Neuronal stem cell (in vitro differentiated cells): ENCODE data around the gene TUNAR.

ENCODE experiments used
- DNase-seq: peaks from one replicate; pipeline ENCODE4 v3.0.0-alpha.2; 2013; ENCODE audit warnings: low spot score
- H2AFZ ChIP-seq: one replicate; pipeline ENCODE4 v1.6.1; 2013; ENCODE audit warnings: mild to moderate bottlenecking, low read length, inconsistent platforms
- H2AK5ac ChIP-seq: 2 replicates; pipeline ENCODE4 v1.6.1; 2013; ENCODE audit warnings: low read depth, mild to moderate bottlenecking, inconsistent platforms, low read length, moderate library complexity, mixed read lengths
- H2BK120ac ChIP-seq: 2 replicates; pipeline ENCODE4 v1.6.1; 2013; ENCODE audit warnings: low read depth, mild to moderate bottlenecking, inconsistent platforms, low read length, moderate library complexity, mixed read lengths
- H2BK12ac ChIP-seq: one replicate; pipeline ENCODE4 v1.6.1; 2013; ENCODE audit warnings: low read length, inconsistent platforms
- H2BK15ac ChIP-seq: 2 replicates; pipeline ENCODE4 v1.6.1; 2013; ENCODE audit warnings: mild to moderate bottlenecking, low read length, inconsistent platforms, mixed read lengths
- H2BK5ac ChIP-seq: one replicate; pipeline ENCODE4 v1.6.1; 2013; ENCODE audit warnings: inconsistent platforms, mild to moderate bottlenecking, low read length, moderate library complexity
- H3K14ac ChIP-seq: one replicate; pipeline ENCODE4 v1.6.1; 2013; ENCODE audit warnings: low read length, inconsistent platforms
- H3K18ac ChIP-seq: 2 replicates; pipeline ENCODE4 v1.6.1; 2013; ENCODE audit warnings: low read length, inconsistent platforms
- H3K23ac ChIP-seq: 2 replicates; pipeline ENCODE4 v1.6.1; 2013; ENCODE audit warnings: low read depth, mild to moderate bottlenecking, mixed read lengths, low read length, inconsistent platforms; ENCODE audit not compliant: poor library complexity
- H3K27ac ChIP-seq: replicated peaks from 3 replicates; pipeline ENCODE4 v1.5.1; 2013; ENCODE audit warnings: low read length, inconsistent platforms
- H3K27me3 ChIP-seq, 3 experiments: 2 replicates each; pipeline ENCODE4 v1.6.1; 2013; ENCODE audit warnings: low read length in 3 of 3, mild to moderate bottlenecking in 2 of 3, inconsistent platforms in 1 of 3, low read depth in 1 of 3, mixed read lengths in 1 of 3, moderate library complexity in 1 of 3; ENCODE audit not compliant: control insufficient read depth in 3 of 3, insufficient read depth in 3 of 3
- H3K36me3 ChIP-seq, 2 donors: replicated peaks in 1 of 2; 2 replicates each; pipeline ENCODE4 v1.6.1; 2013; ENCODE audit warnings: low read length in 2 of 2; ENCODE audit not compliant: control insufficient read depth in 2 of 2, insufficient read depth in 2 of 2
- H3K4ac ChIP-seq: 2 replicates; pipeline ENCODE4 v1.6.1; 2013; ENCODE audit warnings: inconsistent platforms, mild to moderate bottlenecking, low read length, moderate library complexity
- H3K4me1 ChIP-seq, 2 donors: 1 replicate in 1 of 2; 2 replicates in 1 of 2; pipeline ENCODE4 v1.6.1; 2013; ENCODE audit warnings: low read length in 2 of 2, low read depth in 1 of 2; ENCODE audit not compliant: control insufficient read depth in 2 of 2, insufficient read depth in 1 of 2
- H3K4me2 ChIP-seq: one replicate; pipeline ENCODE4 v1.6.1; 2013; ENCODE audit warnings: mild to moderate bottlenecking, low read length, inconsistent platforms; ENCODE audit not compliant: insufficient read depth, poor library complexity, severe bottlenecking
- H3K4me3 ChIP-seq, 2 donors: 2 replicates each; pipeline ENCODE4 v1.5.1; 2013; ENCODE audit warnings: low read length in 2 of 2, mild to moderate bottlenecking in 2 of 2, inconsistent platforms in 1 of 2, moderate library complexity in 1 of 2
- H3K79me1 ChIP-seq: one replicate; pipeline ENCODE4 v1.6.1; 2013; ENCODE audit warnings: low read depth, mild to moderate bottlenecking, inconsistent platforms, low read length, moderate library complexity
- H3K9ac ChIP-seq: one replicate; pipeline ENCODE4 v1.6.1; 2013; ENCODE audit warnings: mild to moderate bottlenecking, low read depth, low read length, inconsistent platforms; ENCODE audit not compliant: poor library complexity
- H3K9me3 ChIP-seq, 2 donors: replicated peaks in 1 of 2; 2 replicates each; pipeline versions ENCODE3 to v1.6.1; 2013; ENCODE audit warnings: low read length in 2 of 2, mild to moderate bottlenecking in 2 of 2, inconsistent platforms in 1 of 2, low read depth in 1 of 2, mixed read lengths in 1 of 2, moderate library complexity in 1 of 2; ENCODE audit not compliant: control insufficient read depth in 2 of 2, insufficient read depth in 1 of 2
- H4K8ac ChIP-seq: one replicate; pipeline ENCODE4 v1.6.1; 2013; ENCODE audit warnings: low read depth, mild to moderate bottlenecking, inconsistent platforms, low read length, moderate library complexity
- H4K91ac ChIP-seq: one replicate; pipeline ENCODE4 v1.6.1; 2013; ENCODE audit warnings: low read length, low read depth, mild to moderate bottlenecking, inconsistent platforms; ENCODE audit not compliant: poor library complexity
- WGBS, 2 donors: extraction: QIAGEN DNeasy Blood & Tissue Kit; methylation state at CpG; one replicate each; pipeline ENCODE4 v1.1.7; 2013; ENCODE audit warnings: missing lambda C conversion rate in 2 of 2, mixed read lengths in 1 of 2; ENCODE audit not compliant: insufficient read length in 2 of 2, insufficient replicate concordance in 1 of 2; ENCODE audit errors: extremely low coverage in 2 of 2; 5-methylcytosine and 5-hydroxymethylcytosine counted together

Gene TUNAR

DNA sequence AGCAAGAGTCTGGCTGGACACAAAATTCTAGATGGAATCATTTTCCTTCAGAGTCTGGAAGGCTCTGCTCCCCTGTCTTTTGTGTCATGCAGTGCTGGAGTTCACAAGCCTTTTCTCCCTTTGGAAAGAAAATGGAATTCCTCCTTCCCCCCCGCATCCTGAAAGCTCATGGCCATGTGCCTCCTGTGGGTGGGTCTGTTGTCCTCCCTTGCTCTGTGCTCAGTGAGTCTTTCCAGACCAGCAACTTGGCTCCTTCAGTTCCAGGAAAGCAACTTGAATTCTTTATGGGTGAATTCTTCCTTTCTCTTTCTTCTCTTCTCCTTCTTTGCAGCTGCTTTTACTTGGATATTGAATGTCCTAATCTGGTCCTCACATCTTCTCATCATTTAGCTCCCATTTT, 70.2 kb downstream of the TUNAR start:
- H2BK5ac ChIP-seq = no peak overlapping the region

DNA sequence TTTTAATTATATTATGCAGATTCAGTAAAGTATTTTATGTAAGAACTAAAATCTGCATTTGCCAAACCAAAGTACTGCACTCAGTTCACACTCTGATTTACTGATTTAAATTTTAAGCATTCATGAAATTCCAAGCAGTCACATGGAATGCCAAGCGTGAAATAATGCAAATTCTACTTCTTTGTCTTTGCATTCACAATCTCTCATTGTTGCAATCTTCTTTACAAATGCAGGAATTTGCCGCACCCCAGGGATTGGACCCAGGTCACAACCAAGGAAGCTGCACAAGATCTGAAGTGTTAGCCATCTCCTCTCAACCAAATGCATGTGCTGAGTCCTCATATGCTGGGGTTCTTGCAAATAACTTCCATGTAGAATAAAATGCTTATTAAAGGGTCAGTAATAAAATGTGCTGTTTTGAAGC, 71.9 kb downstream of the TUNAR start:
- H3K14ac ChIP-seq = no peak overlapping the region
- H3K9me3 ChIP-seq = peaks cover 2 to 3% of the 10 kb centered on the region in 2 donors
- no peak overlapping the region for H2AK5ac ChIP-seq
- DNase-seq = peak; percentile 74
- H4K91ac ChIP-seq = no peak overlapping the region
- H2AFZ ChIP-seq = no peak overlapping the region
- H3K4me2 ChIP-seq = no peak overlapping the region
- no peak overlapping the region for H3K9ac ChIP-seq
- H3K36me3 ChIP-seq = no peaks in the 10 kb centered on the region
- H3K4ac ChIP-seq = no peak overlapping the region
- no peak overlapping the region for H2BK15ac ChIP-seq
- H4K8ac ChIP-seq = no peak overlapping the region
- no peak overlapping the region for H3K4me3 ChIP-seq
- H3K4me1 ChIP-seq = peaks cover 14 to 37% of the 10 kb centered on the region in 2 donors
- peak overlapping the region; percentile 68 for H3K27ac ChIP-seq
- no peak overlapping the region for H2BK12ac ChIP-seq
- no peak overlapping the region for H2BK5ac ChIP-seq
- no peak overlapping the region for H3K23ac ChIP-seq
- no peaks in the 10 kb centered on the region for H3K27me3 ChIP-seq
- H3K18ac ChIP-seq = no peak overlapping the region
- H3K79me1 ChIP-seq = no peaks in the 10 kb centered on the region
- WGBS, 2 donors = no CpG with 5 or more reads among the region's 2 CpGs
- H2BK120ac ChIP-seq = no peak overlapping the region

More for the DNA sequence above, 70.2 kb downstream of the TUNAR start:
- Histone ChIP-seq H4K8ac (no peak overlapping the region), H3K4me3 (no peak overlapping the region), H3K27ac (no peak overlapping the region), H3K4me2 (no peak overlapping the region), H3K36me3 (no peaks in the 10 kb centered on the region), H2AFZ (peak overlapping the region; percentile 5), H2BK120ac (no peak overlapping the region), H3K18ac (no peak overlapping the region), H3K4ac (no peak overlapping the region), H2BK12ac (no peak overlapping the region), H3K9ac (no peak overlapping the region), H3K14ac (no peak overlapping the region), H3K79me1 (no peaks in the 10 kb centered on the region), H3K9me3 (peaks cover 7 to 10% of the 10 kb centered on the region in 2 donors), H3K27me3 (no peaks in the 10 kb centered on the region), H2BK15ac (no peak overlapping the region), H4K91ac (no peak overlapping the region), H3K23ac (no peak overlapping the region), H2AK5ac (no peak overlapping the region), H3K4me1 (peaks cover 18 to 45% of the 10 kb centered on the region in 2 donors)
- WGBS, 2 donors = no CpG with 5 or more reads among the region's 1 CpG
- DNase-seq = no peak

DNA sequence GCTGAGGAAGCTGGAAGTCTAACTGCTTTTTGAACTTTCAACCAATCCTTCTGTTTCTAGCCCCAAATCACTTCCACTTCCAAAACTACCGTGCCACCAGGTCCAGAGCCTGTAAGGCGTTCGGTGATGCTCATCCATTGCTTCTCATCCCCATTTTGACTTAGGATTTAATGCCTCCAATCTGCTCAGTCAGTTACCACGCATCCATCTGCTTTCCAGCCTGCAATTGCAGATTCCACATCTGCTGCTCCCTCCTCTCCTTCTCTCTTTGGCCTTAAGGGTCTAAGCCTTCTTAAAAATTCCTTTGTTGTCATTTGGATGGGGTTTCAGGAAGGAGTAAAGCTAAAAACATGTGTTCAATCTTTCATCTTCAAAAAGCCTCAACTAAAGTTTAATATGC, 74.7 kb downstream of the TUNAR start:
- no peak overlapping the region for H2AK5ac ChIP-seq
- H3K23ac ChIP-seq = no peak overlapping the region
- no peak overlapping the region for H3K4ac ChIP-seq
- no peak overlapping the region for H3K18ac ChIP-seq
- no peak overlapping the region for H3K4me2 ChIP-seq
- no peaks in the 10 kb centered on the region for H3K9me3 ChIP-seq
- no peaks in the 10 kb centered on the region for H3K36me3 ChIP-seq
- H2AFZ ChIP-seq = no peak overlapping the region
- H3K27me3 ChIP-seq = no peaks in the 10 kb centered on the region
- H3K27ac ChIP-seq = no peak overlapping the region
- no peak overlapping the region for H2BK5ac ChIP-seq
- no peak overlapping the region for H3K14ac ChIP-seq
- H2BK12ac ChIP-seq = no peak overlapping the region
- no peak overlapping the region for H3K9ac ChIP-seq
- no peak overlapping the region for H2BK120ac ChIP-seq
- WGBS, 2 donors = no CpG with 5 or more reads among the region's 4 CpGs
- H3K4me1 ChIP-seq = peaks cover 5 to 22% of the 10 kb centered on the region in 2 donors
- no peak overlapping the region for H2BK15ac ChIP-seq
- H4K8ac ChIP-seq = no peak overlapping the region
- H3K4me3 ChIP-seq = no peak overlapping the region
- DNase-seq = no peak
- no peak overlapping the region for H4K91ac ChIP-seq
- H3K79me1 ChIP-seq = no peaks in the 10 kb centered on the region

DNA sequence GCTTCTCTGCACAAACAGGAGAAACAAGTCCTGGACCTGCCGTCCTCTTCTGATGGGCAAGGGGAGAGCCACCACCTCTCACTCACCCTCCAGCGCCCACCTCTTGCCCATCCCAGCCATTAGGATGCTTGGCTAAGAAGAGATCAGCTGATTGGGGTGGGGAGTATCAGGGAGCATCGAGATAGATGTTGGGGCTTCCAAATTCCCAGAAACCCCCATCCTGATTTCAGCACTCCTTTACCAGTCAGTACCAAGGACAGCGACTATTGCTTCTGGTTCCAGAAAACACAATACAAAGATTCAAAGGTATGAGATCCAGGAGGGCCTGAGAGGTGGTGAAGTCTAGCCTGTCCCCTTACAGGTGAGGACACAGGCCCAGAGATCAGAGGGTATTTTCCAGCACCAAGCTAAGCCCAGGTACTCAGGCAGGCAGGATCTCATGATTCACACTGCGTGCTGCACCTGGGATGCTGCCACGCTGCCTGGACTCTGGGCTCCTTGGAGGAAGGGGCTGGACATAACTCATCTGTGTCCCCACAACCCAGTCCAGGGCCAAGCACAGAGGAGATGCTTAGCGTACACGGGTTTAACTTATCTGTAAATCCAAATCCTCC, 76.6 kb downstream of the TUNAR start:
- Histone ChIP-seq H2AK5ac (no peak overlapping the region), H2BK12ac (no peak overlapping the region), H4K8ac (no peak overlapping the region), H3K79me1 (no peaks in the 10 kb centered on the region), H3K4me2 (no peak overlapping the region), H3K23ac (no peak overlapping the region), H2BK15ac (no peak overlapping the region), H4K91ac (no peak overlapping the region), H3K9me3 (no peaks in the 10 kb centered on the region), H3K4me1 (peaks cover 0 to 13% of the 10 kb centered on the region in 2 donors), H2BK5ac (no peak overlapping the region), H3K27me3 (no peaks in the 10 kb centered on the region), H3K36me3 (no peaks in the 10 kb centered on the region), H3K9ac (no peak overlapping the region), H3K14ac (no peak overlapping the region), H2AFZ (no peak overlapping the region), H2BK120ac (no peak overlapping the region), H3K27ac (no peak overlapping the region), H3K4ac (no peak overlapping the region), H3K18ac (peak overlapping the region; percentile 36), H3K4me3 (peak overlapping the region in 1 of 2 donors; percentile 40)
- DNase-seq = peak; percentile 72
- no CpG with 5 or more reads among the region's 8 CpGs for WGBS, 2 donors
